K562 (cell line): ENCODE results near the gene CCDC102B. TPM values are rescaled to one million over a fixed set of nuclear protein-coding genes. Genes with fewer than 3 reads are reported as not detected.

Source experiments
- ATAC-seq: fragments of 200-7000 bp; cut with Tn5 transposase; 3 replicates; pipeline ENCODE4 v1.9.1; 2020; ENCODE audit warnings: moderate library complexity
- BruUV-seq: library from RNA; stranded (reverse); fragments of 400-500 nt; replicated peaks from 2 replicates; lab custom pipeline; 2021; lab: Mats Ljungman, UMichigan
- CTCF ChIA-PET: fragments of 300-600 bp; formaldehyde crosslinking; extraction: SDS; loops from one replicate; lab custom pipeline; 2021; ENCODE audit warnings: low intra/inter-chr PET ratio; lab: Yijun Ruan, JAX
- POLR2A ChIA-PET: fragments of 300-600, 350-650 bp; sonication (Branson Sonifier 250); formaldehyde crosslinking; extraction: SDS; loops from one replicate; lab custom pipeline; 2021; ENCODE audit warnings: antibody characterized with exemption, inconsistent platforms; lab: Yijun Ruan, JAX
- DNase-seq, 4 experiments: peaks; one replicate each; pipeline versions ENCODE4 v3.0.0 to v3.0.0-alpha.2; 2011 to 2018; ENCODE audit warnings: low spot score in 3 of 4, mixed read lengths in 3 of 4; ENCODE audit errors: extremely low read depth in 1 of 4
- FAIRE-seq: peaks from 2 replicates; lab custom pipeline; 2011; peaks lifted over from hg19 to GRCh38; lab: Jason Lieb, UNC
- H2AFZ ChIP-seq: 2 replicates; pipeline ENCODE4 v1.6.0; 2011; ENCODE audit warnings: low read depth, low read length, control low read depth, inconsistent platforms
- H3K27ac ChIP-seq: fragments of 200-600 bp; 3 replicates; pipeline ENCODE4 v1.8.0; 2011; ENCODE audit warnings: low read depth, mild to moderate bottlenecking, control low read depth, inconsistent platforms, low read length, moderate library complexity, mixed read lengths; ENCODE audit errors: extremely low read depth
- H3K27me3 ChIP-seq, 2 experiments: fragments of 300-600 bp in 1 of 2; 2 replicates in 1 of 2; 3 replicates in 1 of 2; pipeline versions ENCODE4 v1.6.0 to v1.8.0; 2011; ENCODE audit warnings: inconsistent platforms in 2 of 2, low read length in 2 of 2, mild to moderate bottlenecking in 1 of 2, mixed read lengths in 1 of 2, moderate library complexity in 1 of 2; ENCODE audit not compliant: control insufficient read depth in 2 of 2, insufficient read depth in 2 of 2
- H3K36me3 ChIP-seq: fragments of 300-600 bp; 3 replicates; pipeline ENCODE4 v1.8.0; 2011; ENCODE audit warnings: mild to moderate bottlenecking, low read length, inconsistent platforms; ENCODE audit not compliant: control insufficient read depth, insufficient read depth
- H3K4me1 ChIP-seq, 2 experiments: fragments of 200-600 bp in 1 of 2; replicated peaks in 1 of 2; 2 replicates in 1 of 2; 3 replicates in 1 of 2; pipeline versions ENCODE4 v1.5.1 to v1.8.0; 2011; ENCODE audit warnings: inconsistent platforms in 2 of 2, low read length in 2 of 2, mild to moderate bottlenecking in 1 of 2, mixed read lengths in 1 of 2, moderate library complexity in 1 of 2; ENCODE audit not compliant: control insufficient read depth in 2 of 2, insufficient read depth in 2 of 2
- H3K4me2 ChIP-seq: 2 replicates; pipeline ENCODE4 v1.6.1; 2011; ENCODE audit warnings: low read length, control low read depth, inconsistent platforms, mixed read lengths; ENCODE audit not compliant: insufficient read depth
- H3K4me3 ChIP-seq: fragments of 200-600 bp; sonication (generic), shearing (Covaris generic); 2 replicates; pipeline ENCODE4 v1.5.1; 2016; ENCODE audit warnings: control low read depth, inconsistent platforms
- H3K79me2 ChIP-seq: fragments of 200-600 bp; 3 replicates; pipeline ENCODE4 v1.8.0; 2011; ENCODE audit warnings: low read length, inconsistent platforms; ENCODE audit not compliant: control insufficient read depth, insufficient read depth
- H3K9ac ChIP-seq, 2 experiments: 2 replicates each; pipeline versions ENCODE4 v1.6.0 to v1.6.1; 2011; ENCODE audit warnings: low read depth in 2 of 2, low read length in 2 of 2, control low read depth in 1 of 2, inconsistent platforms in 1 of 2, mild to moderate bottlenecking in 1 of 2, mixed read lengths in 1 of 2; ENCODE audit not compliant: insufficient read depth in 1 of 2
- H3K9me1 ChIP-seq: one replicate; pipeline ENCODE4 v1.6.0; 2011; ENCODE audit warnings: inconsistent platforms, mild to moderate bottlenecking, low read length, moderate library complexity; ENCODE audit not compliant: control insufficient read depth, insufficient read depth
- H3K9me3 ChIP-seq: replicated peaks from 2 replicates; pipeline ENCODE4 v1.5.1; 2011; ENCODE audit warnings: low read depth, low read length, inconsistent platforms; ENCODE audit not compliant: control insufficient read depth, insufficient read depth
- H4K20me1 ChIP-seq: replicated peaks from 2 replicates; pipeline ENCODE4 v1.6.1; 2011; ENCODE audit warnings: low read length, inconsistent platforms, mixed read lengths; ENCODE audit not compliant: control insufficient read depth, insufficient read depth
- ATF3 ChIP-seq, 2 experiments: fragments of 450-650 bp in 1 of 2; sonication (generic) in 1 of 2; formaldehyde crosslinking in 1 of 2; IDR thresholded peaks in 1 of 2; conservative IDR thresholded peaks in 1 of 2; 2 replicates each; pipeline versions ENCODE4 v1.6.1 to v1.8.1; 2016 to 2023; ENCODE audit warnings: mild to moderate bottlenecking in 2 of 2, moderate library complexity in 2 of 2, inconsistent platforms in 1 of 2, missing genetic modification reagents in 1 of 2
- ESRRB ChIP-seq: fragments of 250-450 bp; sonication (Bioruptor Pico); IDR thresholded peaks from 2 replicates; pipeline ENCODE4 v1.5.0; 2020; ENCODE audit warnings: mild to moderate bottlenecking, moderate library complexity, borderline replicate concordance
- GTF2E2 ChIP-seq: fragments of 200-800 bp; sonication (Bioruptor generic); IDR thresholded peaks from 2 replicates; pipeline ENCODE4 v1.6.1; 2016; ENCODE audit warnings: missing genetic modification characterization, missing compliant biosample characterization
- HNRNPLL ChIP-seq: fragments of 200-400 bp; formaldehyde crosslinking; IDR thresholded peaks from 2 replicates; pipeline ENCODE4 v1.6.1; 2017; ENCODE audit warnings: low read length, low read depth, mild to moderate bottlenecking; ENCODE audit not compliant: poor library complexity, severe bottlenecking
- PRDM10 ChIP-seq: fragments of 450-650 bp; IDR thresholded peaks from 2 replicates; pipeline ENCODE4 v1.6.1; 2018; ENCODE audit not compliant: partially characterized antibody
- PTTG1 ChIP-seq: fragments of 450-650 bp; IDR thresholded peaks from 2 replicates; pipeline ENCODE4 v1.6.1; 2016; ENCODE audit warnings: low read depth, mild to moderate bottlenecking, missing genetic modification characterization, missing compliant biosample characterization
- RB1 ChIP-seq: fragments of 450-650 bp; IDR thresholded peaks from 2 replicates; pipeline ENCODE4 v1.6.1; 2017; ENCODE audit warnings: low read depth, mild to moderate bottlenecking
- SFPQ ChIP-seq: fragments of 200-400 bp; formaldehyde crosslinking; IDR thresholded peaks from 2 replicates; pipeline ENCODE4 v1.6.1; 2017; ENCODE audit warnings: mild to moderate bottlenecking, low read depth, low read length, moderate library complexity
- SUPT5H ChIP-seq: fragments of 450-650 bp; IDR thresholded peaks from 2 replicates; pipeline ENCODE4 v1.6.1; 2016
- TRIM24 ChIP-seq, 2 experiments: fragments of 450-650 bp; IDR thresholded peaks; 2 replicates each; pipeline ENCODE4 v1.6.1; 2016
- U2AF1 ChIP-seq: fragments of 200-400 bp; formaldehyde crosslinking; optimal IDR thresholded peaks from 2 replicates; pipeline ENCODE3; 2017; ENCODE audit warnings: mild to moderate bottlenecking, low read depth, low read length, moderate library complexity
- ZNF280B ChIP-seq: fragments of 250-450 bp; sonication (Bioruptor Pico); IDR thresholded peaks from 2 replicates; pipeline ENCODE4 v1.5.1; 2021; ENCODE audit warnings: mild to moderate bottlenecking
- WGBS: fragments of 100-300 bp; shearing (Covaris generic); methylation state at CpG from one replicate; pipeline ENCODE4 v1.1.6; 2016; ENCODE audit warnings: low coverage, mixed read lengths; ENCODE audit not compliant: insufficient coverage; ENCODE audit errors: missing lambda C conversion rate; 5-methylcytosine and 5-hydroxymethylcytosine counted together
- in situ Hi-C: fragments of 300-500 bp; cut with MboI; formaldehyde crosslinking; loops from 4 replicates; pipeline ENCODE4 v1.15.0; 2018; ENCODE audit warnings: inconsistent platforms, mixed read lengths
- intact Hi-C: fragments of 100-400 bp; cut with micrococcal nuclease; formaldehyde crosslinking; loops from 2 replicates; pipeline ENCODE4 v1.14.2; 2022
- polyA plus RNA-seq, 8 experiments: library from polyadenylated mRNA; depleted of rRNA in 4 of 8; stranded (reverse) in 5 of 8; unstranded in 3 of 8; fragments of >200 nt; fragmentation: Nextera tagmentation in 2 of 8; fragmentation: Illumina TruSeq in 1 of 8; extraction: Ambion mirVana in 2 of 8; extraction: Trizol in 1 of 8; gene quantifications; 2 replicates each; pipeline versions ENCODE4 v1.2.1 to v1.2.3, GENCODE V29; 2011 to 2014; ENCODE audit warnings: inconsistent platforms in 1 of 8, missing spikeins in 1 of 8
- total RNA-seq, 7 experiments: library from RNA; depleted of rRNA in 6 of 7; stranded (reverse); fragments of >200 nt in 6 of 7; fragmentation: Illumina TruSeq in 2 of 7; extraction: Trizol in 2 of 7; gene quantifications; 2 replicates each; pipeline versions ENCODE4 v1.2.1 to v1.2.3, GENCODE V29; 2011 to 2021; ENCODE audit warnings: low replicate concordance in 1 of 7

The CCDC102B gene
- total and polyA plus RNA-seq, 9 of the 15 experiments (the other 6 are each of a cell fraction or from before 2014, with no cell fraction given), result 0.18 to 1.5 (median 0.73) TPM

- H4K20me1 ChIP-seq, result no peaks in the 10 kb centered on the region
- DNase-seq (no peak), ATAC-seq (no peak), FAIRE-seq (no peak)
- intact Hi-C loops (no loop called here), in situ Hi-C loops (no loop called here)
- no peaks in the 10 kb centered on the region for H3K9me1 ChIP-seq
- 0% methylated on average over 4 of the region's 5 CpGs for WGBS
- CTCF ChIA-PET, result no interaction called here
- no peak overlapping the region for H3K9ac ChIP-seq
- no peaks in the 10 kb centered on the region for H3K79me2 ChIP-seq
- H3K4me3 ChIP-seq, result no peak overlapping the region
- H3K4me2 ChIP-seq, result no peak overlapping the region
- no peak overlapping the region for H2AFZ ChIP-seq
- H3K27me3 ChIP-seq, result no peaks in the 10 kb centered on the region
- no peaks in the 10 kb centered on the region for H3K4me1 ChIP-seq
- H3K9me3 ChIP-seq, result no peaks in the 10 kb centered on the region
- H3K27ac ChIP-seq, result no peak overlapping the region
- H3K36me3 ChIP-seq, result no peaks in the 10 kb centered on the region
- BruUV-seq, result no TSS peak
- POLR2A ChIA-PET, result no interaction called here
- TF ChIP-seq ATF3 (IDR thresholded peaks at IDR 0.05) (no peak), ATF3 (CRISPR knock-in tag; conservative IDR thresholded peaks at IDR 0.05) (no peak), HNRNPLL (no peak), ESRRB (no peak), TRIM24 (IDR thresholded peaks at IDR 0.05) (no peak), SUPT5H (no peak), RB1 (no peak), SFPQ (no peak), PRDM10 (no peak), U2AF1 (no peak), GTF2E2 (tag) (no peak), PTTG1 (no peak), ZNF280B (CRISPR knock-in tag) (no peak)
Observed at GRCh38 chr18:68916734-68917133, 118.9 kb downstream of the CCDC102B start.
